DND-41 (cell line): ENCODE results near the gene GNG4.

Experiments used
- ATAC-seq: fragments of 200-7000 bp; cut with Tn5 transposase; 3 replicates; pipeline ENCODE4 v1.9.1; 2021; ENCODE audit warnings: low read depth; ENCODE audit not compliant: insufficient read depth
- DNase-seq: peaks from one replicate; pipeline ENCODE4 v3.0.0-alpha.2; 2020
- H2AFZ ChIP-seq: 2 replicates; pipeline ENCODE4 v1.6.0; 2012; ENCODE audit warnings: low read depth, low read length
- H3K27ac ChIP-seq: 2 replicates; pipeline ENCODE4 v1.5.1; 2012; ENCODE audit warnings: low read length, inconsistent platforms
- H3K27me3 ChIP-seq: fragments of 200-600 bp; sonication (generic); 2 replicates; pipeline ENCODE4 v1.6.0; 2012; ENCODE audit warnings: low read length, mild to moderate bottlenecking, inconsistent platforms; ENCODE audit not compliant: insufficient read depth, poor library complexity
- H3K36me3 ChIP-seq: 2 replicates; pipeline ENCODE4 v1.5.1; 2012; ENCODE audit warnings: low read length, inconsistent platforms; ENCODE audit not compliant: insufficient read depth
- H3K4me1 ChIP-seq: 2 replicates; pipeline ENCODE4 v1.5.1; 2012; ENCODE audit warnings: mild to moderate bottlenecking, low read length; ENCODE audit not compliant: insufficient read depth
- H3K4me2 ChIP-seq: 2 replicates; pipeline ENCODE4 v1.6.0; 2012; ENCODE audit warnings: mild to moderate bottlenecking, moderate library complexity, low read length, inconsistent platforms; ENCODE audit not compliant: insufficient read depth
- H3K4me3 ChIP-seq, 2 experiments: fragments of 200-600 bp in 1 of 2; shearing (Covaris generic) in 1 of 2; 2 replicates each; pipeline ENCODE4 v1.5.1; 2012 to 2016; ENCODE audit warnings: inconsistent platforms in 2 of 2, low read length in 2 of 2, mild to moderate bottlenecking in 2 of 2, low read depth in 1 of 2, moderate library complexity in 1 of 2
- H3K79me2 ChIP-seq: 2 replicates; pipeline ENCODE4 v1.6.0; 2012; ENCODE audit warnings: low read length, inconsistent platforms; ENCODE audit not compliant: insufficient read depth
- H3K9ac ChIP-seq: 2 replicates; pipeline ENCODE4 v1.6.0; 2012; ENCODE audit warnings: low read depth, mild to moderate bottlenecking, inconsistent platforms, low read length, moderate library complexity
- H3K9me3 ChIP-seq: 2 replicates; pipeline ENCODE4 v1.5.1; 2012; ENCODE audit warnings: low read length, moderate library complexity, mild to moderate bottlenecking, inconsistent platforms; ENCODE audit not compliant: insufficient read depth, severe bottlenecking
- H4K20me1 ChIP-seq: 2 replicates; pipeline ENCODE4 v1.6.0; 2012; ENCODE audit warnings: low read length; ENCODE audit not compliant: insufficient read depth
- CTCF ChIP-seq: IDR thresholded peaks from 2 replicates; pipeline ENCODE4 v1.5.1; 2012; ENCODE audit warnings: borderline replicate concordance, low read length, moderate library complexity, mild to moderate bottlenecking; ENCODE audit not compliant: poor library complexity, severe bottlenecking; ENCODE audit errors: extremely low read depth
- EZH2 ChIP-seq: IDR thresholded peaks from 3 replicates; pipeline ENCODE4 v1.6.1; 2012; ENCODE audit warnings: borderline replicate concordance, low read depth, mild to moderate bottlenecking, moderate library complexity, low read length, inconsistent platforms; ENCODE audit not compliant: severe bottlenecking

GNG4 gene

GRCh38 chr1:235617140-235617539 is 32.4 kb downstream of the GNG4 start:
- Histone ChIP-seq H3K9me3 (no peaks in the 10 kb centered on the region), H2AFZ (no peak overlapping the region), H3K27me3 (no peaks in the 10 kb centered on the region), H3K79me2 (no peaks in the 10 kb centered on the region), H3K9ac (no peak overlapping the region), H3K4me1 (no peaks in the 10 kb centered on the region), H4K20me1 (no peaks in the 10 kb centered on the region), H3K36me3 (no peaks in the 10 kb centered on the region), H3K27ac (no peak overlapping the region), H3K4me2 (no peak overlapping the region), H3K4me3 (no peak overlapping the region)
- ATAC-seq (no peak), DNase-seq (no peak)
- TF ChIP-seq EZH2 (no peak), CTCF (no peak)

GRCh38 chr1:235614442-235614954 is 35.1 kb downstream of the GNG4 start:
- Histone ChIP-seq H3K79me2 (no peaks in the 10 kb centered on the region), H3K4me3 (no peak overlapping the region), H3K36me3 (no peaks in the 10 kb centered on the region), H3K27ac (no peak overlapping the region), H4K20me1 (no peaks in the 10 kb centered on the region), H3K9me3 (no peaks in the 10 kb centered on the region), H3K4me1 (no peaks in the 10 kb centered on the region), H3K27me3 (no peaks in the 10 kb centered on the region), H2AFZ (no peak overlapping the region), H3K4me2 (no peak overlapping the region), H3K9ac (no peak overlapping the region)
- TF ChIP-seq EZH2 (no peak), CTCF (no peak)
- ATAC-seq = no peak
- no peak for DNase-seq

- no peaks in the 10 kb centered on the region for H4K20me1 ChIP-seq
- no peaks in the 10 kb centered on the region for H3K36me3 ChIP-seq
- no peaks in the 10 kb centered on the region for H3K79me2 ChIP-seq
- no peak overlapping the region for H3K4me2 ChIP-seq
- no peaks in the 10 kb centered on the region for H3K27me3 ChIP-seq
- no peaks in the 10 kb centered on the region for H3K9me3 ChIP-seq
- no peak overlapping the region for H3K9ac ChIP-seq
- DNase-seq (no peak), ATAC-seq (no peak)
- no peak overlapping the region for H3K4me3 ChIP-seq
- H3K4me1 ChIP-seq = no peaks in the 10 kb centered on the region
- H2AFZ ChIP-seq = no peak overlapping the region
- H3K27ac ChIP-seq = no peak overlapping the region
- TF ChIP-seq CTCF (no peak), EZH2 (no peak)
These were observed 36.0 kb downstream of the GNG4 start for GRCh38 chr1:235613602-235614001.

- TF ChIP-seq EZH2 (no peak), CTCF (no peak)
- H2AFZ ChIP-seq = no peak overlapping the region
- H3K4me2 ChIP-seq = no peak overlapping the region
- H3K4me1 ChIP-seq = peaks cover 7% of the 10 kb centered on the region
- no peaks in the 10 kb centered on the region for H4K20me1 ChIP-seq
- H3K27ac ChIP-seq = no peak overlapping the region
- H3K36me3 ChIP-seq = no peaks in the 10 kb centered on the region
- H3K27me3 ChIP-seq = no peaks in the 10 kb centered on the region
- H3K9ac ChIP-seq = no peak overlapping the region
- no peaks in the 10 kb centered on the region for H3K79me2 ChIP-seq
- H3K9me3 ChIP-seq = no peaks in the 10 kb centered on the region
- DNase-seq (no peak), ATAC-seq (no peak)
- no peak overlapping the region for H3K4me3 ChIP-seq
These were observed 36.8 kb downstream of the GNG4 start for GRCh38 chr1:235612761-235613160.
